HepG2 (cell line): ENCODE results near the gene PHF13. TPM values are rescaled to one million over a fixed set of nuclear protein-coding genes. Genes with fewer than 3 reads are reported as not detected.

Experiments used
- ATAC-seq: fragments of 200-7000 bp; cut with Tn5 transposase; 3 replicates; pipeline ENCODE4 v1.9.1; 2020; ENCODE audit warnings: mild to moderate bottlenecking, moderate library complexity
- BruUV-seq: library from RNA; stranded (reverse); fragments of 400-500 nt; replicated peaks from 2 replicates; lab custom pipeline; 2021; lab: Mats Ljungman, UMichigan
- CTCF ChIA-PET: fragments of 300-600 bp; formaldehyde crosslinking; extraction: SDS; loops from one replicate; lab custom pipeline; 2021; ENCODE audit warnings: low total read pairs, inconsistent platforms, low intra/inter-chr PET ratio; lab: Yijun Ruan, JAX
- POLR2A ChIA-PET: fragments of 350-600 bp; sonication (Branson Sonifier 250); formaldehyde crosslinking; loops from one replicate; lab custom pipeline; 2020; ENCODE audit warnings: antibody characterized with exemption, inconsistent platforms; lab: Yijun Ruan, JAX
- DNase-seq: peaks from one replicate; pipeline ENCODE4 v3.0.0-alpha.2; 2015; ENCODE audit warnings: low spot score
- FAIRE-seq: peaks from 3 replicates; lab custom pipeline; 2011; peaks lifted over from hg19 to GRCh38; lab: Jason Lieb, UNC
- H2AFZ ChIP-seq: one replicate; pipeline ENCODE4 v1.6.1; 2011; ENCODE audit warnings: low read length, inconsistent platforms
- H3K27ac ChIP-seq: fragments of 300-600 bp; 3 replicates; pipeline ENCODE4 v1.8.0; 2011; ENCODE audit warnings: mixed run types, mild to moderate bottlenecking, mixed read lengths, low read length, inconsistent platforms; ENCODE audit not compliant: insufficient read depth; ENCODE audit errors: extremely low read length
- H3K27me3 ChIP-seq, 2 experiments: fragments of 200-600 bp in 1 of 2; 2 replicates in 1 of 2; 3 replicates in 1 of 2; pipeline versions ENCODE4 v1.6.0 to v1.8.0; 2011; ENCODE audit warnings: low read length in 2 of 2, mild to moderate bottlenecking in 2 of 2, moderate library complexity in 2 of 2, inconsistent platforms in 1 of 2; ENCODE audit not compliant: insufficient read depth in 2 of 2, control insufficient read depth in 1 of 2
- H3K36me3 ChIP-seq, 2 experiments: fragments of 200-600 bp in 1 of 2; replicated peaks in 1 of 2; 2 replicates in 1 of 2; 3 replicates in 1 of 2; pipeline versions ENCODE4 v1.5.1 to v1.8.0; 2011; ENCODE audit warnings: low read length in 2 of 2, inconsistent platforms in 1 of 2; ENCODE audit not compliant: insufficient read depth in 2 of 2, control insufficient read depth in 1 of 2
- H3K4me1 ChIP-seq: 2 replicates; pipeline ENCODE4 v1.5.1; 2012; ENCODE audit warnings: low read length, inconsistent platforms; ENCODE audit not compliant: insufficient read depth
- H3K4me2 ChIP-seq: 2 replicates; pipeline ENCODE4 v1.6.0; 2011; ENCODE audit warnings: low read depth, low read length, inconsistent platforms
- H3K4me3 ChIP-seq, 3 experiments: fragments of 200-600 bp in 1 of 3; sonication (generic), shearing (Covaris generic) in 1 of 3; replicated peaks in 1 of 3; 2 replicates each; pipeline ENCODE4 v1.5.1; 2011 to 2016; ENCODE audit warnings: low read length in 3 of 3, inconsistent platforms in 2 of 3, low read depth in 2 of 3, mild to moderate bottlenecking in 2 of 3, control low read depth in 1 of 3, mixed read lengths in 1 of 3; ENCODE audit not compliant: insufficient read depth in 1 of 3
- H3K79me2 ChIP-seq: one replicate; pipeline ENCODE4 v1.6.1; 2011; ENCODE audit warnings: low read length, inconsistent platforms; ENCODE audit not compliant: insufficient read depth
- H3K9ac ChIP-seq: 2 replicates; pipeline ENCODE4 v1.6.0; 2011; ENCODE audit warnings: mild to moderate bottlenecking, low read depth, low read length, inconsistent platforms; ENCODE audit not compliant: insufficient read depth
- H3K9me3 ChIP-seq: 2 replicates; pipeline ENCODE4 v1.5.1; 2012; ENCODE audit warnings: mild to moderate bottlenecking, low read length
- H4K20me1 ChIP-seq: 2 replicates; pipeline ENCODE4 v1.6.0; 2011; ENCODE audit warnings: inconsistent platforms, mild to moderate bottlenecking, low read length, moderate library complexity; ENCODE audit not compliant: insufficient read depth
- AGO1 ChIP-seq: fragments of 200-400 bp; formaldehyde crosslinking; IDR thresholded peaks from 2 replicates; pipeline ENCODE4 v1.6.1; 2017; ENCODE audit warnings: mild to moderate bottlenecking, low read depth, low read length, moderate library complexity; ENCODE audit not compliant: poor library complexity, severe bottlenecking
- AGO2 ChIP-seq: fragments of 200-400 bp; formaldehyde crosslinking; optimal IDR thresholded peaks from 2 replicates; pipeline ENCODE3; 2017; ENCODE audit warnings: mild to moderate bottlenecking, low read depth, low read length, moderate library complexity
- ETV5 ChIP-seq: IDR thresholded peaks from 2 replicates; pipeline ENCODE4 v1.6.1; 2018; ENCODE audit warnings: missing biosample characterization, missing genetic modification reagents, inconsistent platforms, borderline replicate concordance
- FOXC1 ChIP-seq: sonication (generic); formaldehyde crosslinking; IDR thresholded peaks from 2 replicates; pipeline ENCODE4 v1.8.0; 2022; ENCODE audit warnings: mild to moderate bottlenecking, missing genetic modification reagents, borderline replicate concordance
- HNRNPL ChIP-seq: fragments of 200-400 bp; formaldehyde crosslinking; IDR thresholded peaks from 2 replicates; pipeline ENCODE4 v1.6.1; 2017; ENCODE audit warnings: mild to moderate bottlenecking, low read depth, low read length
- MXD4 ChIP-seq: IDR thresholded peaks from 2 replicates; pipeline ENCODE4 v1.6.1; 2016; ENCODE audit warnings: mild to moderate bottlenecking, missing biosample characterization, missing genetic modification reagents
- POLR2A ChIP-seq, 2 experiments: IDR thresholded peaks; 2 replicates each; pipeline ENCODE4 v1.6.1; 2011; ENCODE audit warnings: low read depth in 2 of 2, low read length in 2 of 2, mild to moderate bottlenecking in 1 of 2, moderate library complexity in 1 of 2; ENCODE audit not compliant: insufficient read depth in 1 of 2
- RBFOX2 ChIP-seq: fragments of 200-400 bp; formaldehyde crosslinking; IDR thresholded peaks from 2 replicates; pipeline ENCODE4 v1.6.1; 2017; ENCODE audit warnings: low read depth, mild to moderate bottlenecking, low read length
- WGBS: methylation state at CpG from one replicate; pipeline ENCODE4 v1.1.6; 2017; ENCODE audit warnings: low lambda C conversion rate; 5-methylcytosine and 5-hydroxymethylcytosine counted together
- in situ Hi-C: cut with HindIII; loops from 2 replicates; pipeline ENCODE4 v1.10.0; 2017; ENCODE audit warnings: low pct_unique_long_range_greater_than_20kb; ENCODE audit not compliant: extremely low pct_ligation_motif_present
- intact Hi-C: fragments of 100-400 bp; cut with micrococcal nuclease; formaldehyde crosslinking; loops from one replicate; pipeline ENCODE4 v1.10.0; 2022; ENCODE audit not compliant: unreplicated experiment
- polyA plus RNA-seq, 8 experiments: library from polyadenylated mRNA; depleted of rRNA in 3 of 8; stranded (reverse) in 7 of 8; unstranded in 1 of 8; fragments of >200 nt; fragmentation: Illumina TruSeq in 4 of 8; extraction: Trizol in 4 of 8; gene quantifications; 2 replicates each; pipeline versions ENCODE4 v1.2.1 to v1.2.3, GENCODE V29; 2011 to 2016; ENCODE audit warnings: low read depth in 4 of 8, missing spikeins in 1 of 8, mixed read lengths in 1 of 8; ENCODE audit not compliant: insufficient read depth in 1 of 8
- total RNA-seq, 5 experiments: library from RNA; depleted of rRNA; stranded (reverse); fragments of >200 nt; fragmentation: Illumina TruSeq; extraction: Trizol; gene quantifications; 2 replicates each; pipeline ENCODE4 v1.2.3, GENCODE V29; 2016; ENCODE audit warnings: low read depth in 1 of 5
- TF ChIP-seq, protein P1 (sequence below): sonication (generic); formaldehyde crosslinking; IDR thresholded peaks from 2 replicates; pipeline ENCODE4 v1.4.0; 2020; ENCODE audit warnings: missing genetic modification reagents
- TF ChIP-seq, protein P2 (sequence below): sonication (generic); formaldehyde crosslinking; IDR thresholded peaks from 2 replicates; pipeline ENCODE4 v1.4.0; 2020; ENCODE audit warnings: low read depth, missing genetic modification reagents
- TF ChIP-seq, protein P3 (sequence below): sonication (generic); formaldehyde crosslinking; IDR thresholded peaks from 2 replicates; pipeline ENCODE4 v1.8.0; 2022; ENCODE audit warnings: missing genetic modification reagents, low read depth, mild to moderate bottlenecking, borderline replicate concordance

The PHF13 gene
- total and polyA plus RNA-seq, 2 of the 13 experiments (the other 11 are each of a cell fraction or from before 2014, with no cell fraction given), result 4.7 to 7.4 TPM

DNA sequence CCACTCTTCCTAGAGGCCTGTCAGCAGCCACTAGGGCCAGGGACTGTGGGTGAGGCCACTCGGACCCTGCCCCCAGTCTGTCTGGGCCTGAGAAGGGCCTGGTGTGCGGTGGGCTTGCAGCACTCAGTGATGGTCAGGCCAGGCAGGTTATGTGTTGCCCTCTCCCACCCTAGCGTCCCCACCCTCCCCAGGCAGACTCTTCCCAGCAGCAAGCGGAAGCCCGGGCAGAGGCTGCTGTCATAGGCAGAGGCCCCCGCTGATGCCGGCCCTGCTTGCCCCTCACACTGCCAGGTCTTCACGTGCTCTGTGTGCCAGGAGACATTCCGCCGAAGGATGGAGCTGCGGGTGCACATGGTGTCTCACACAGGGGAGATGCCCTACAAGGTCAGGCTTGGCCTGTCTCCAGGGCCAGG is 27.1 kb upstream of the PHF13 start:
- peaks cover 3% of the 10 kb centered on the region for H3K79me2 ChIP-seq
- CTCF ChIA-PET, result no interaction called here
- no peak for FAIRE-seq

DNA sequence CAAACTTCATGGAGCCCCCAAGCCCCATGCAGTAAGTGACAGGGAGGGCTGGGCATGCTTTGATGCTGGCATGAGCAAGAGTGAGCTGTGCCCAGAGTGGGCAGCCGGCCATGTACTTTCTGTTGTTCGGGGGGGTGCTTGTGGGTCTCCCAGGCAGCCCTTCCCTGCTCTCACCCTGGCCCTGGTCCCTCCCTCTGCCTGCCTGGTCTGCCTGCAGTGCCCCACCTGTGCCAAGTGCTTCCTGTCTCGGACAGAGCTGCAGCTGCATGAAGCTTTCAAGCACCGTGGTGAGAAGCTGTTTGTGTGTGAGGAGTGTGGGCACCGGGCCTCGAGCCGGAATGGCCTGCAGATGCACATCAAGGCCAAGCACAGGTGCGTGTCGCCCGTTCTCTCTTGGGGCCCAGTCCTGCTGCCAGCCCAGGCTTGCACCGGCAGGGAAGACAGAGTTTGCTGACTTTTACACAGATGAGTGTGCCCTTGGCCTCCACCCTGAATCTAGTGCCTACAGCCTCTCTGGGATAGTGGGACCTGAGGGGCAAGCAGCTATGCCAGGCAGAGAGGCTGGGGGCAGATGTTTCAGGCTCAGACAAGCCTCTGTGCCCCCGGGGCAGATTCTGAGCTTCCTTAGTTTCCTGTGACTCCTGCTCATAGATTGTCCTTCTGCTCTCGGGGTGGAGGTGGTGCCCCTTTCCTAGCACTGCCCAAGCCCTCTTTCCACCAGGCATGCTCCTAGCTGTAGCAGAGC is 26.1 kb upstream of the PHF13 start:
- DNase-seq, result no peak
- H3K79me2 ChIP-seq, result no peaks in the 10 kb centered on the region
- ChIA-PET POLR2A (interaction anchor here (0.9 to 1.2 kb wide), 2 partner anchors 13 to 16 kb away, joined by 3 to 5 read pairs; no protein-coding TSS in a partner anchor), CTCF (no interaction called here)
- H3K36me3 ChIP-seq, result peaks cover 17 to 35% of the 10 kb centered on the region in 2 experiments
- no peak overlapping the region for H3K4me3 ChIP-seq
- no peaks in the 10 kb centered on the region for H3K9me3 ChIP-seq
- no peak for FAIRE-seq
- no peak overlapping the region for H3K4me2 ChIP-seq
- intact Hi-C loops, result no loop called here
- H3K27me3 ChIP-seq, result no peaks in the 10 kb centered on the region
- no peak overlapping the region for H3K9ac ChIP-seq
- H2AFZ ChIP-seq, result no peak overlapping the region
- BruUV-seq, result no TSS peak
- H3K4me1 ChIP-seq, result peaks cover 10% of the 10 kb centered on the region
- H3K27ac ChIP-seq, result no peak overlapping the region
- peak; percentile 2 for ATAC-seq
- in situ Hi-C loops, result no loop called here
- TF ChIP-seq ETV5 (CRISPR knock-in tag), result no peak
- no peak for TF ChIP-seq FOXC1 (CRISPR knock-in tag)
- TF ChIP-seq, protein P1, sequence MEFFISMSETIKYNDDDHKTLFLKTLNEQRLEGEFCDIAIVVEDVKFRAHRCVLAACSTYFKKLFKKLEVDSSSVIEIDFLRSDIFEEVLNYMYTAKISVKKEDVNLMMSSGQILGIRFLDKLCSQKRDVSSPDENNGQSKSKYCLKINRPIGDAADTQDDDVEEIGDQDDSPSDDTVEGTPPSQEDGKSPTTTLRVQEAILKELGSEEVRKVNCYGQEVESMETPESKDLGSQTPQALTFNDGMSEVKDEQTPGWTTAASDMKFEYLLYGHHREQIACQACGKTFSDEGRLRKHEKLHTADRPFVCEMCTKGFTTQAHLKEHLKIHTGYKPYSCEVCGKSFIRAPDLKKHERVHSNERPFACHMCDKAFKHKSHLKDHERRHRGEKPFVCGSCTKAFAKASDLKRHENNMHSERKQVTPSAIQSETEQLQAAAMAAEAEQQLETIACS (CRISPR knock-in tag), result no peak
- TF ChIP-seq HNRNPL, result 0 out of 2 replicates have a peak, but pooled peaks have one; percentile 42
- TF ChIP-seq, protein P2, sequence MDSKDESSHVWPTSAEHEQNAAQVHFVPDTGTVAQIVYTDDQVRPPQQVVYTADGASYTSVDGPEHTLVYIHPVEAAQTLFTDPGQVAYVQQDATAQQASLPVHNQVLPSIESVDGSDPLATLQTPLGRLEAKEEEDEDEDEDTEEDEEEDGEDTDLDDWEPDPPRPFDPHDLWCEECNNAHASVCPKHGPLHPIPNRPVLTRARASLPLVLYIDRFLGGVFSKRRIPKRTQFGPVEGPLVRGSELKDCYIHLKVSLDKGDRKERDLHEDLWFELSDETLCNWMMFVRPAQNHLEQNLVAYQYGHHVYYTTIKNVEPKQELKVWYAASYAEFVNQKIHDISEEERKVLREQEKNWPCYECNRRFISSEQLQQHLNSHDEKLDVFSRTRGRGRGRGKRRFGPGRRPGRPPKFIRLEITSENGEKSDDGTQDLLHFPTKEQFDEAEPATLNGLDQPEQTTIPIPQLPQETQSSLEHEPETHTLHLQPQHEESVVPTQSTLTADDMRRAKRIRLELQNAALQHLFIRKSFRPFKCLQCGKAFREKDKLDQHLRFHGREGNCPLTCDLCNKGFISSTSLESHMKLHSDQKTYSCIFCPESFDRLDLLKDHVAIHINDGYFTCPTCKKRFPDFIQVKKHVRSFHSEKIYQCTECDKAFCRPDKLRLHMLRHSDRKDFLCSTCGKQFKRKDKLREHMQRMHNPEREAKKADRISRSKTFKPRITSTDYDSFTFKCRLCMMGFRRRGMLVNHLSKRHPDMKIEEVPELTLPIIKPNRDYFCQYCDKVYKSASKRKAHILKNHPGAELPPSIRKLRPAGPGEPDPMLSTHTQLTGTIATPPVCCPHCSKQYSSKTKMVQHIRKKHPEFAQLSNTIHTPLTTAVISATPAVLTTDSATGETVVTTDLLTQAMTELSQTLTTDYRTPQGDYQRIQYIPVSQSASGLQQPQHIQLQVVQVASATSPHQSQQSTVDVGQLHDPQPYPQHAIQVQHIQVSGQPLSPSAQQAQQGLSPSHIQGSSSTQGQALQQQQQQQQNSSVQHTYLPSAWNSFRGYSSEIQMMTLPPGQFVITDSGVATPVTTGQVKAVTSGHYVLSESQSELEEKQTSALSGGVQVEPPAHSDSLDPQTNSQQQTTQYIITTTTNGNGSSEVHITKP, result no peak
- TF ChIP-seq AGO1, result peak; percentile 26
- peaks cover 6% of the 10 kb centered on the region; the same call in 1 of the 2 replicates for H4K20me1 ChIP-seq
- 89% methylated on average over 3 of the region's 13 CpGs for WGBS

More for the DNA sequence above, 27.1 kb upstream of the PHF13 start:
- Histone ChIP-seq H3K36me3 (peaks cover 11 to 25% of the 10 kb centered on the region in 2 experiments), H3K9ac (no peak overlapping the region), H3K4me2 (no peak overlapping the region), H3K4me3 (no peak overlapping the region), H3K27ac (no peak overlapping the region), H4K20me1 (peaks cover 4% of the 10 kb centered on the region; the same call in 1 of the 2 replicates), H2AFZ (no peak overlapping the region), H3K9me3 (no peaks in the 10 kb centered on the region), H3K4me1 (peaks cover 21% of the 10 kb centered on the region), H3K27me3 (no peaks in the 10 kb centered on the region)
- 97% methylated on average over 6 of the region's 11 CpGs for WGBS
- BruUV-seq, result no TSS peak
- TF ChIP-seq, protein P3, sequence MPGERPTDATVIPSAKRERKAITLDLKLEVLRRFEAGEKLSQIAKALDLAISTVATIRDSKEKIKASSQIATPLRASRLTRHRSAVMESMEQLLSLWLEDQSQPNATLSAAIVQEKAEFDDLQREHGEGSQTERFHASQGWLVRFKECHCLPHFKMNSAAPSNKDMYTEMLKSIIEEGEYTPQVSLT (CRISPR knock-in tag), result no peak
- TF ChIP-seq MXD4, result no peak
- TF ChIP-seq POLR2A (IDR thresholded peaks at IDR 0.05; ENCODE audit: insufficient read depth in 1 of 2, low read depth in 2 of 2, low read length in 2 of 2), result 0 out of 4 replicates have a peak, but pooled peaks of 1 of the 2 experiments have one; percentile 11
- TF ChIP-seq RBFOX2, result peak; percentile 54; the same call in 1 of the 2 replicates
- peak; percentile 83 for TF ChIP-seq AGO2
- ATAC-seq (peak; percentile 4), DNase-seq (no peak)
- POLR2A ChIA-PET, result no interaction called here
- intact Hi-C loops, result no loop called here
- in situ Hi-C loops, result no loop called here
